ENCODE measurements around the gene CYP2D6. TPM values are rescaled to one million over a fixed set of nuclear protein-coding genes. Genes with fewer than 3 reads are reported as not detected.

Gene CYP2D6
- total and polyA plus RNA-seq, 3 donors from 2014 or later, result 0.54 to 2.0 (median 1.4) TPM

- Histone ChIP-seq H3K4me1 (no peaks in the 10 kb centered on the region), H3K27me3 (no peaks in the 10 kb centered on the region), H3K4me3 (no peak overlapping the region), H3K27ac (no peak overlapping the region), H3K36me3 (ENCODE audit: low read depth, missing control alignments) (no peaks in the 10 kb centered on the region), H3K9me3 (no peaks in the 10 kb centered on the region)
- TF ChIP-seq CTCF (IDR thresholded peaks at IDR 0.05) (no peak), POLR2A (IDR thresholded peaks at IDR 0.05) (no peak)
- no peak for DNase-seq
- WGBS, 2 donors, result 95 to 98% methylated on average over 11 of the region's 11 CpGs
- intact Hi-C loops (cut with DNase I; ENCODE audit: low total_unique reads), result no loop called here
These were observed 32.9 kb upstream of the CYP2D6 start for GRCh38 chr22:42163515-42163914.

GRCh38 chr22:42162728-42163489 is 32.3 kb upstream of the CYP2D6 start:
- no peak for DNase-seq
- H3K4me1 ChIP-seq, result no peaks in the 10 kb centered on the region
- intact Hi-C loops (cut with DNase I; ENCODE audit: low total_unique reads), result no loop called here
- H3K27ac ChIP-seq, result no peak overlapping the region
- H3K27me3 ChIP-seq, result no peaks in the 10 kb centered on the region
- H3K9me3 ChIP-seq, result no peaks in the 10 kb centered on the region
- no peak overlapping the region for H3K4me3 ChIP-seq
- 94 to 95% methylated on average over 9 to 12 of the region's 12 CpGs for WGBS, 2 donors
- TF ChIP-seq POLR2A (IDR thresholded peaks at IDR 0.05) (no peak), CTCF (IDR thresholded peaks at IDR 0.05) (no peak)
- H3K36me3 ChIP-seq (ENCODE audit: low read depth, missing control alignments), result no peaks in the 10 kb centered on the region

- TF ChIP-seq CTCF (IDR thresholded peaks at IDR 0.05) (no peak), POLR2A (IDR thresholded peaks at IDR 0.05) (no peak)
- Histone ChIP-seq H3K4me1 (no peaks in the 10 kb centered on the region), H3K4me3 (no peak overlapping the region), H3K36me3 (ENCODE audit: low read depth, missing control alignments) (no peaks in the 10 kb centered on the region), H3K27me3 (no peaks in the 10 kb centered on the region), H3K27ac (no peak overlapping the region), H3K9me3 (no peaks in the 10 kb centered on the region)
- intact Hi-C loops (cut with DNase I; ENCODE audit: low total_unique reads), result no loop called here
- WGBS, 2 donors, result 85 to 87% methylated on average over 17 to 18 of the region's 18 CpGs
- DNase-seq, result no peak
These were observed 30.5 kb upstream of the CYP2D6 start for GRCh38 chr22:42160830-42161696.

- WGBS, 2 donors, result 68 to 89% methylated on average over 4 of the region's 4 CpGs
- no peaks in the 10 kb centered on the region for H3K4me1 ChIP-seq
- intact Hi-C loops (cut with DNase I; ENCODE audit: low total_unique reads), result no loop called here
- no peaks in the 10 kb centered on the region for H3K9me3 ChIP-seq
- no peak for DNase-seq
- no peaks in the 10 kb centered on the region for H3K27me3 ChIP-seq
- no peaks in the 10 kb centered on the region for H3K36me3 ChIP-seq (ENCODE audit: low read depth, missing control alignments)
- TF ChIP-seq POLR2A (IDR thresholded peaks at IDR 0.05) (no peak), CTCF (IDR thresholded peaks at IDR 0.05) (no peak)
- no peak overlapping the region for H3K27ac ChIP-seq
- H3K4me3 ChIP-seq, result no peak overlapping the region
These were observed 29.6 kb upstream of the CYP2D6 start for GRCh38 chr22:42160251-42160650.
